Measurements from ENCODE around the gene CTSF.
A peak's percentile ranks its signal among the peaks of the same experiment; 100 is the strongest.

DNA sequence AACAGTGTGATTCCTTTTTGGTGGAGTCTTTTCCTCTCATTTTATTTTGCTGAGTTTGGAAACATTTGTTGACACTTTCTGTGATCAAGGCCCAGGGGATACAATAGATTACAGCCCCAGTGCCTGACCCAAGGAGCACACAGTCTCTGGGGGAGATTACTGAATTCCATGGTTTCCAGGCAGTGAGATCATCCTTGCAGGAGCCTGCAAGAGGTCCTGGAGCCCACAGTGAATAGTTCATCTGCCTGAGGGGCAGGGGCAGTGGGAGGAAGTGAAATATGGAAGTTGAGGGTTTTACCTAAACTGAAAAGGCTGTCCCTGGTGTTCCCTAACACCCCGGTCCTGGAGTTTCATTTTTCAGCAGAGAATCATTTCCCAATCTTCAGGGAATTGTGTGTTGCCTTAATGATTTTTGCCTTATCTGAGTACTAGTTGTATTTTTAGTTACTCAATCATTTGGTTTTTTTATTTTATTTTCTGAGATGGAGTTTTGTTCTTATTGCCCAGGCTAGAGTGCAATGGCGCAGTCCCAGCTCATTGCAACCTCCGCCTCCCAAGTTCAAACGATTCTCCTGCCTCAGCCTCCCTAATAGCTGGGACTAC lies 32.3 kb upstream of the CTSF start:
- TF ChIP-seq CTCF (IDR thresholded peaks at IDR 0.05; ENCODE audit: insufficient read depth, low read length) (no peak), POLR2AphosphoS5 (IDR thresholded peaks at IDR 0.05; ENCODE audit: low read depth) (no peak), GABPA (IDR thresholded peaks at IDR 0.05; ENCODE audit: low read depth) (no peak), SPI1 (IDR thresholded peaks at IDR 0.05; ENCODE audit: borderline replicate concordance, low read depth) (peak; percentile 86)
- TF ChIP-seq, protein P1, sequence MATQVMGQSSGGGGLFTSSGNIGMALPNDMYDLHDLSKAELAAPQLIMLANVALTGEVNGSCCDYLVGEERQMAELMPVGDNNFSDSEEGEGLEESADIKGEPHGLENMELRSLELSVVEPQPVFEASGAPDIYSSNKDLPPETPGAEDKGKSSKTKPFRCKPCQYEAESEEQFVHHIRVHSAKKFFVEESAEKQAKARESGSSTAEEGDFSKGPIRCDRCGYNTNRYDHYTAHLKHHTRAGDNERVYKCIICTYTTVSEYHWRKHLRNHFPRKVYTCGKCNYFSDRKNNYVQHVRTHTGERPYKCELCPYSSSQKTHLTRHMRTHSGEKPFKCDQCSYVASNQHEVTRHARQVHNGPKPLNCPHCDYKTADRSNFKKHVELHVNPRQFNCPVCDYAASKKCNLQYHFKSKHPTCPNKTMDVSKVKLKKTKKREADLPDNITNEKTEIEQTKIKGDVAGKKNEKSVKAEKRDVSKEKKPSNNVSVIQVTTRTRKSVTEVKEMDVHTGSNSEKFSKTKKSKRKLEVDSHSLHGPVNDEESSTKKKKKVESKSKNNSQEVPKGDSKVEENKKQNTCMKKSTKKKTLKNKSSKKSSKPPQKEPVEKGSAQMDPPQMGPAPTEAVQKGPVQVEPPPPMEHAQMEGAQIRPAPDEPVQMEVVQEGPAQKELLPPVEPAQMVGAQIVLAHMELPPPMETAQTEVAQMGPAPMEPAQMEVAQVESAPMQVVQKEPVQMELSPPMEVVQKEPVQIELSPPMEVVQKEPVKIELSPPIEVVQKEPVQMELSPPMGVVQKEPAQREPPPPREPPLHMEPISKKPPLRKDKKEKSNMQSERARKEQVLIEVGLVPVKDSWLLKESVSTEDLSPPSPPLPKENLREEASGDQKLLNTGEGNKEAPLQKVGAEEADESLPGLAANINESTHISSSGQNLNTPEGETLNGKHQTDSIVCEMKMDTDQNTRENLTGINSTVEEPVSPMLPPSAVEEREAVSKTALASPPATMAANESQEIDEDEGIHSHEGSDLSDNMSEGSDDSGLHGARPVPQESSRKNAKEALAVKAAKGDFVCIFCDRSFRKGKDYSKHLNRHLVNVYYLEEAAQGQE (IDR thresholded peaks at IDR 0.05; ENCODE audit: insufficient replicate concordance, low read depth): no peak

All from HL-60 (cell line).